GM19452 (cell line): ENCODE data around the gene UBE2L6.

Source experiments
- ATAC-seq: cut with Tn5 transposase; IDR thresholded peaks from one replicate; pipeline ENCODE4 v1.9.1; 2021; ENCODE audit not compliant: unreplicated experiment

Gene UBE2L6

GRCh38 chr11:57501953-57502352, 65.5 kb downstream of the UBE2L6 start:
- no peak for ATAC-seq
